K562 (cell line): Measurements from ENCODE around the gene KPNA1. TPM values are rescaled to one million over a fixed set of nuclear protein-coding genes. Genes with fewer than 3 reads are reported as not detected.

Source experiments
- ATAC-seq: fragments of 200-7000 bp; cut with Tn5 transposase; 3 replicates; pipeline ENCODE4 v1.9.1; 2020; ENCODE audit warnings: moderate library complexity
- BruUV-seq: library from RNA; stranded (reverse); fragments of 400-500 nt; replicated peaks from 2 replicates; lab custom pipeline; 2021; lab: Mats Ljungman, UMichigan
- CTCF ChIA-PET: fragments of 300-600 bp; formaldehyde crosslinking; extraction: SDS; loops from one replicate; lab custom pipeline; 2021; ENCODE audit warnings: low intra/inter-chr PET ratio; lab: Yijun Ruan, JAX
- POLR2A ChIA-PET: fragments of 300-600, 350-650 bp; sonication (Branson Sonifier 250); formaldehyde crosslinking; extraction: SDS; loops from one replicate; lab custom pipeline; 2021; ENCODE audit warnings: antibody characterized with exemption, inconsistent platforms; lab: Yijun Ruan, JAX
- DNase-seq, 4 experiments: peaks; one replicate each; pipeline versions ENCODE4 v3.0.0 to v3.0.0-alpha.2; 2011 to 2018; ENCODE audit warnings: low spot score in 3 of 4, mixed read lengths in 3 of 4; ENCODE audit errors: extremely low read depth in 1 of 4
- FAIRE-seq: peaks from 2 replicates; lab custom pipeline; 2011; peaks lifted over from hg19 to GRCh38; lab: Jason Lieb, UNC
- H2AFZ ChIP-seq: 2 replicates; pipeline ENCODE4 v1.6.0; 2011; ENCODE audit warnings: low read depth, low read length, control low read depth, inconsistent platforms
- H3K27ac ChIP-seq: fragments of 200-600 bp; 3 replicates; pipeline ENCODE4 v1.8.0; 2011; ENCODE audit warnings: low read depth, mild to moderate bottlenecking, control low read depth, inconsistent platforms, low read length, moderate library complexity, mixed read lengths; ENCODE audit errors: extremely low read depth
- H3K27me3 ChIP-seq, 2 experiments: fragments of 300-600 bp in 1 of 2; 2 replicates in 1 of 2; 3 replicates in 1 of 2; pipeline versions ENCODE4 v1.6.0 to v1.8.0; 2011; ENCODE audit warnings: inconsistent platforms in 2 of 2, low read length in 2 of 2, mild to moderate bottlenecking in 1 of 2, mixed read lengths in 1 of 2, moderate library complexity in 1 of 2; ENCODE audit not compliant: control insufficient read depth in 2 of 2, insufficient read depth in 2 of 2
- H3K36me3 ChIP-seq: fragments of 300-600 bp; 3 replicates; pipeline ENCODE4 v1.8.0; 2011; ENCODE audit warnings: mild to moderate bottlenecking, low read length, inconsistent platforms; ENCODE audit not compliant: control insufficient read depth, insufficient read depth
- H3K4me1 ChIP-seq, 2 experiments: fragments of 200-600 bp in 1 of 2; replicated peaks in 1 of 2; 2 replicates in 1 of 2; 3 replicates in 1 of 2; pipeline versions ENCODE4 v1.5.1 to v1.8.0; 2011; ENCODE audit warnings: inconsistent platforms in 2 of 2, low read length in 2 of 2, mild to moderate bottlenecking in 1 of 2, mixed read lengths in 1 of 2, moderate library complexity in 1 of 2; ENCODE audit not compliant: control insufficient read depth in 2 of 2, insufficient read depth in 2 of 2
- H3K4me2 ChIP-seq: 2 replicates; pipeline ENCODE4 v1.6.1; 2011; ENCODE audit warnings: low read length, control low read depth, inconsistent platforms, mixed read lengths; ENCODE audit not compliant: insufficient read depth
- H3K4me3 ChIP-seq: fragments of 200-600 bp; sonication (generic), shearing (Covaris generic); 2 replicates; pipeline ENCODE4 v1.5.1; 2016; ENCODE audit warnings: control low read depth, inconsistent platforms
- H3K79me2 ChIP-seq: fragments of 200-600 bp; 3 replicates; pipeline ENCODE4 v1.8.0; 2011; ENCODE audit warnings: low read length, inconsistent platforms; ENCODE audit not compliant: control insufficient read depth, insufficient read depth
- H3K9ac ChIP-seq, 2 experiments: 2 replicates each; pipeline versions ENCODE4 v1.6.0 to v1.6.1; 2011; ENCODE audit warnings: low read depth in 2 of 2, low read length in 2 of 2, control low read depth in 1 of 2, inconsistent platforms in 1 of 2, mild to moderate bottlenecking in 1 of 2, mixed read lengths in 1 of 2; ENCODE audit not compliant: insufficient read depth in 1 of 2
- H3K9me1 ChIP-seq: one replicate; pipeline ENCODE4 v1.6.0; 2011; ENCODE audit warnings: inconsistent platforms, mild to moderate bottlenecking, low read length, moderate library complexity; ENCODE audit not compliant: control insufficient read depth, insufficient read depth
- H3K9me3 ChIP-seq: replicated peaks from 2 replicates; pipeline ENCODE4 v1.5.1; 2011; ENCODE audit warnings: low read depth, low read length, inconsistent platforms; ENCODE audit not compliant: control insufficient read depth, insufficient read depth
- H4K20me1 ChIP-seq: replicated peaks from 2 replicates; pipeline ENCODE4 v1.6.1; 2011; ENCODE audit warnings: low read length, inconsistent platforms, mixed read lengths; ENCODE audit not compliant: control insufficient read depth, insufficient read depth
- CC2D1A ChIP-seq: fragments of 450-650 bp; IDR thresholded peaks from 2 replicates; pipeline ENCODE4 v1.6.1; 2017; ENCODE audit warnings: mild to moderate bottlenecking
- CEBPB ChIP-seq: fragments of 450-650 bp; IDR thresholded peaks from 2 replicates; pipeline ENCODE4 v1.6.1; 2016; ENCODE audit warnings: missing genetic modification characterization, missing compliant biosample characterization
- FOXK2 ChIP-seq, 2 experiments: fragments of 450-650 bp; IDR thresholded peaks in 1 of 2; conservative IDR thresholded peaks in 1 of 2; 2 replicates each; pipeline ENCODE4 v1.6.1; 2016; ENCODE audit warnings: low read depth in 2 of 2, mild to moderate bottlenecking in 1 of 2
- HDAC8 ChIP-seq: fragments of 450-650 bp; IDR thresholded peaks from 2 replicates; pipeline ENCODE4 v1.6.1; 2016; ENCODE audit warnings: mild to moderate bottlenecking, missing genetic modification characterization, moderate library complexity, missing compliant biosample characterization
- HMG20A ChIP-seq: fragments of 450-650 bp; formaldehyde crosslinking; conservative IDR thresholded peaks from 2 replicates; pipeline ENCODE4 v1.4.0; 2020; ENCODE audit warnings: mild to moderate bottlenecking, mixed read lengths
- MAFG ChIP-seq: fragments of 450-650 bp; conservative IDR thresholded peaks from 2 replicates; pipeline ENCODE4 v1.6.1; 2016; ENCODE audit warnings: missing genetic modification characterization, missing compliant biosample characterization
- NFE2 ChIP-seq: IDR thresholded peaks from 2 replicates; pipeline ENCODE4 v1.6.1; 2014; ENCODE audit warnings: antibody characterized with exemption, low read depth
- NR1H2 ChIP-seq: sonication (generic); formaldehyde crosslinking; IDR thresholded peaks from 2 replicates; pipeline ENCODE4 v1.4.0; 2020; ENCODE audit warnings: mild to moderate bottlenecking, missing genetic modification reagents
- RBM34 ChIP-seq: fragments of 200-400 bp; formaldehyde crosslinking; IDR thresholded peaks from 2 replicates; pipeline ENCODE4 v1.6.1; 2018; ENCODE audit warnings: low read length, borderline replicate concordance; ENCODE audit not compliant: insufficient read depth
- TCFL5 ChIP-seq: fragments of 250-450 bp; sonication (Bioruptor Pico); conservative IDR thresholded peaks from 2 replicates; pipeline ENCODE4 v1.6.1; 2021; ENCODE audit warnings: mild to moderate bottlenecking, moderate library complexity, matching md5 sums
- ZNF12 ChIP-seq: sonication (generic); formaldehyde crosslinking; IDR thresholded peaks from 2 replicates; pipeline ENCODE4 v1.4.0; 2020; ENCODE audit warnings: mild to moderate bottlenecking, missing genetic modification reagents
- ZNF134 ChIP-seq: fragments of 250-450 bp; sonication (Bioruptor Pico); conservative IDR thresholded peaks from 2 replicates; pipeline ENCODE4 v1.4.0; 2020
- ZNF184 ChIP-seq: sonication (generic); formaldehyde crosslinking; IDR thresholded peaks from 2 replicates; pipeline ENCODE4 v1.5.0; 2020; ENCODE audit warnings: missing genetic modification reagents
- ZNF3 ChIP-seq: fragments of 250-450 bp; sonication (Bioruptor Pico); IDR thresholded peaks from 2 replicates; pipeline ENCODE4 v1.5.0; 2021; ENCODE audit warnings: mild to moderate bottlenecking, moderate library complexity
- ZNF324 ChIP-seq: fragments of 250-450 bp; sonication (Bioruptor Pico); IDR thresholded peaks from 2 replicates; pipeline ENCODE4 v1.4.0; 2020; ENCODE audit warnings: mild to moderate bottlenecking
- WGBS: fragments of 100-300 bp; shearing (Covaris generic); methylation state at CpG from one replicate; pipeline ENCODE4 v1.1.6; 2016; ENCODE audit warnings: low coverage, mixed read lengths; ENCODE audit not compliant: insufficient coverage; ENCODE audit errors: missing lambda C conversion rate; 5-methylcytosine and 5-hydroxymethylcytosine counted together
- in situ Hi-C: fragments of 300-500 bp; cut with MboI; formaldehyde crosslinking; loops from 4 replicates; pipeline ENCODE4 v1.15.0; 2018; ENCODE audit warnings: inconsistent platforms, mixed read lengths
- intact Hi-C: fragments of 100-400 bp; cut with micrococcal nuclease; formaldehyde crosslinking; loops from 2 replicates; pipeline ENCODE4 v1.14.2; 2022
- polyA plus RNA-seq, 8 experiments: library from polyadenylated mRNA; depleted of rRNA in 4 of 8; stranded (reverse) in 5 of 8; unstranded in 3 of 8; fragments of >200 nt; fragmentation: Nextera tagmentation in 2 of 8; fragmentation: Illumina TruSeq in 1 of 8; extraction: Ambion mirVana in 2 of 8; extraction: Trizol in 1 of 8; gene quantifications; 2 replicates each; pipeline versions ENCODE4 v1.2.1 to v1.2.3, GENCODE V29; 2011 to 2014; ENCODE audit warnings: inconsistent platforms in 1 of 8, missing spikeins in 1 of 8
- total RNA-seq, 7 experiments: library from RNA; depleted of rRNA in 6 of 7; stranded (reverse); fragments of >200 nt in 6 of 7; fragmentation: Illumina TruSeq in 2 of 7; extraction: Trizol in 2 of 7; gene quantifications; 2 replicates each; pipeline versions ENCODE4 v1.2.1 to v1.2.3, GENCODE V29; 2011 to 2021; ENCODE audit warnings: low replicate concordance in 1 of 7
- TF ChIP-seq, protein P1 (sequence below): sonication (generic); formaldehyde crosslinking; IDR thresholded peaks from 2 replicates; pipeline ENCODE4 v1.8.1; 2023; ENCODE audit warnings: mild to moderate bottlenecking, missing genetic modification reagents
- TF ChIP-seq, protein P2 (sequence below): fragments of 150-350 bp; conservative IDR thresholded peaks from 2 replicates; pipeline ENCODE4 v1.6.1; 2014; ENCODE audit warnings: low read length

The KPNA1 gene
- total and polyA plus RNA-seq, 9 of the 15 experiments (the other 6 are each of a cell fraction or from before 2014, with no cell fraction given): 9.3 to 53.8 (median 33.5) TPM

DNA sequence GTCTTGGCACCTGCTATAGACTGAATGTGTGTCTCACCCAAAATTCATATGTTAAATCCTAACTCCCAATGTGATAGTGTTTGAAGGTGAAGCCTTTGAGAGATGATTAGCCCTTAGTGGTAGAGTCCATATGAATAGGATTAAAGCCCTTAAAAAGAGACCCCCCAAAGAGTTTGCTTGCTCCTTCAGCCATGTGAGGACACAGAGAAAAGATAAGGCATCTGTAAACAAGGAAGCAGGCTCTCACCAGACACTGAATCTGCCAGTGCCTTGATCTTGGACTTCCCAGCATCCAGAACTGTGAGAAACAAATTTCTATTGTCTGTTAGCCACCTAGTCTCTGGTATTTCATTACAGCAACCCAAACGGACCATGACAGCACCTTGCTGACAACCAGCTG lies 16.6 kb downstream of the KPNA1 start (continued):
- peak in 1 of 2 experiments; percentile 69; a peak in 1 of 4 replicates for TF ChIP-seq FOXK2 (conservative IDR thresholded peaks at IDR 0.05 in 1 of 2, IDR thresholded peaks at IDR 0.05 in 1 of 2; ENCODE audit: low read depth in 2 of 2)

DNA sequence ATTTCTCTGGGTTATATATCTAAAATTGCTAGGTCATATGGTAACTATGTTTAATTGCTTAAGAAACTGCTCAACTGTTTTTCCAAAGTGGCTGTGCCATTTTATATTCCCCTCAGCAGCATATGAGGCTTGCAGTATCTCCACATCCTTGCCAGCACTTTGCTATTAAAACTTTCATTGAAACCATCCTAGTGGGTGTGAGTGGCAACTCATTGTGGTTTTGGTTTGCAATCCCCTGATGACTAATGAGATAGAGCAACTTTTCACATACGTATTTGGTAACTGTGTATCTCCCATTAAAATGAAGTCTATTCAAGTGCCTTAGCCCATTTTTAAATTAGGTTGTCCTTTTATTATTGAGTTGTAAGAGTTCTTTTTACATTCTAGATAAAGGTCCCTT lies 17.3 kb downstream of the KPNA1 start:
- peaks cover 58% of the 10 kb centered on the region for H3K79me2 ChIP-seq
- CTCF ChIA-PET: no interaction called here
- TF ChIP-seq NR1H2 (CRISPR knock-in tag) (no peak), ZNF184 (CRISPR knock-in tag) (no peak), HDAC8 (tag) (no peak), TCFL5 (CRISPR knock-in tag) (no peak), NFE2 (peak; percentile 70), CC2D1A (no peak), ZNF12 (no peak), MAFG (tag) (peak; percentile 17; the same call in 1 of the 2 replicates), ZNF134 (CRISPR knock-in tag) (no peak), RBM34 (no peak), ZNF324 (CRISPR knock-in tag) (no peak), CEBPB (tag) (peak; percentile 59), ZNF3 (CRISPR knock-in tag) (no peak), HMG20A (CRISPR knock-in tag) (no peak)
- TF ChIP-seq, protein P1, sequence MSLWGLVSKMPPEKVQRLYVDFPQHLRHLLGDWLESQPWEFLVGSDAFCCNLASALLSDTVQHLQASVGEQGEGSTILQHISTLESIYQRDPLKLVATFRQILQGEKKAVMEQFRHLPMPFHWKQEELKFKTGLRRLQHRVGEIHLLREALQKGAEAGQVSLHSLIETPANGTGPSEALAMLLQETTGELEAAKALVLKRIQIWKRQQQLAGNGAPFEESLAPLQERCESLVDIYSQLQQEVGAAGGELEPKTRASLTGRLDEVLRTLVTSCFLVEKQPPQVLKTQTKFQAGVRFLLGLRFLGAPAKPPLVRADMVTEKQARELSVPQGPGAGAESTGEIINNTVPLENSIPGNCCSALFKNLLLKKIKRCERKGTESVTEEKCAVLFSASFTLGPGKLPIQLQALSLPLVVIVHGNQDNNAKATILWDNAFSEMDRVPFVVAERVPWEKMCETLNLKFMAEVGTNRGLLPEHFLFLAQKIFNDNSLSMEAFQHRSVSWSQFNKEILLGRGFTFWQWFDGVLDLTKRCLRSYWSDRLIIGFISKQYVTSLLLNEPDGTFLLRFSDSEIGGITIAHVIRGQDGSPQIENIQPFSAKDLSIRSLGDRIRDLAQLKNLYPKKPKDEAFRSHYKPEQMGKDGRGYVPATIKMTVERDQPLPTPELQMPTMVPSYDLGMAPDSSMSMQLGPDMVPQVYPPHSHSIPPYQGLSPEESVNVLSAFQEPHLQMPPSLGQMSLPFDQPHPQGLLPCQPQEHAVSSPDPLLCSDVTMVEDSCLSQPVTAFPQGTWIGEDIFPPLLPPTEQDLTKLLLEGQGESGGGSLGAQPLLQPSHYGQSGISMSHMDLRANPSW (CRISPR knock-in tag): no peak
- TF ChIP-seq, protein P2, sequence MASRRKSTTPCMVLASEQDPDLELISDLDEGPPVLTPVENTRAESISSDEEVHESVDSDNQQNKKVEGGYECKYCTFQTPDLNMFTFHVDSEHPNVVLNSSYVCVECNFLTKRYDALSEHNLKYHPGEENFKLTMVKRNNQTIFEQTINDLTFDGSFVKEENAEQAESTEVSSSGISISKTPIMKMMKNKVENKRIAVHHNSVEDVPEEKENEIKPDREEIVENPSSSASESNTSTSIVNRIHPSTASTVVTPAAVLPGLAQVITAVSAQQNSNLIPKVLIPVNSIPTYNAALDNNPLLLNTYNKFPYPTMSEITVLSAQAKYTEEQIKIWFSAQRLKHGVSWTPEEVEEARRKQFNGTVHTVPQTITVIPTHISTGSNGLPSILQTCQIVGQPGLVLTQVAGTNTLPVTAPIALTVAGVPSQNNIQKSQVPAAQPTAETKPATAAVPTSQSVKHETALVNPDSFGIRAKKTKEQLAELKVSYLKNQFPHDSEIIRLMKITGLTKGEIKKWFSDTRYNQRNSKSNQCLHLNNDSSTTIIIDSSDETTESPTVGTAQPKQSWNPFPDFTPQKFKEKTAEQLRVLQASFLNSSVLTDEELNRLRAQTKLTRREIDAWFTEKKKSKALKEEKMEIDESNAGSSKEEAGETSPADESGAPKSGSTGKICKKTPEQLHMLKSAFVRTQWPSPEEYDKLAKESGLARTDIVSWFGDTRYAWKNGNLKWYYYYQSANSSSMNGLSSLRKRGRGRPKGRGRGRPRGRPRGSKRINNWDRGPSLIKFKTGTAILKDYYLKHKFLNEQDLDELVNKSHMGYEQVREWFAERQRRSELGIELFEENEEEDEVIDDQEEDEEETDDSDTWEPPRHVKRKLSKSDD: no peak

More for the DNA sequence above, 17.3 kb downstream of the KPNA1 start:
- peak; percentile 21; the same call in 1 of the 3 replicates for ATAC-seq
- intact Hi-C loops: no loop called here
- FAIRE-seq: no peak
- WGBS: 0% methylated on average over 1 of the region's 1 CpG
- no peak for DNase-seq
- Histone ChIP-seq H3K27ac (no peak overlapping the region), H3K4me1 (peaks cover 0 to 11% of the 10 kb centered on the region in 2 experiments; a peak in 3 of 5 replicates), H2AFZ (no peak overlapping the region), H3K4me2 (no peak overlapping the region), H3K9me1 (no peaks in the 10 kb centered on the region), H3K36me3 (peaks cover 40% of the 10 kb centered on the region; the same call in 1 of the 3 replicates), H3K9me3 (no peaks in the 10 kb centered on the region), H4K20me1 (peaks cover 14% of the 10 kb centered on the region; the same call in 1 of the 2 replicates), H3K9ac (no peak overlapping the region), H3K4me3 (no peak overlapping the region), H3K27me3 (no peaks in the 10 kb centered on the region)
- in situ Hi-C loops: no loop called here
- BruUV-seq: no TSS peak
- POLR2A ChIA-PET: interaction anchor here (1.1 kb wide), 1 partner anchor 15 kb away, joined by 3 read pairs; no protein-coding TSS in a partner anchor
